NCI-H1092 treated with DMSO at 0.1 percent for 48 hours (cell line): ENCODE measurements around the gene INPP5K.
"Not testable (repeated sequence)": the region's sequence is repeated elsewhere in the genome, so short reads cannot be mapped to it uniquely, and the experiment has no call there.

Experiments used
- DNase-seq: peaks from one replicate; lab custom pipeline; 2025; lab: John Stamatoyannopoulos, UW

INPP5K gene

GRCh38 chr17:1546292-1546922 is 30.0 kb upstream of the INPP5K start:
- no peak for DNase-seq

- no peak for DNase-seq
These were observed 29.2 kb upstream of the INPP5K start for GRCh38 chr17:1545618-1546017.

GRCh38 chr17:1542316-1542715 is 25.9 kb upstream of the INPP5K start:
- no peak for DNase-seq

DNA sequence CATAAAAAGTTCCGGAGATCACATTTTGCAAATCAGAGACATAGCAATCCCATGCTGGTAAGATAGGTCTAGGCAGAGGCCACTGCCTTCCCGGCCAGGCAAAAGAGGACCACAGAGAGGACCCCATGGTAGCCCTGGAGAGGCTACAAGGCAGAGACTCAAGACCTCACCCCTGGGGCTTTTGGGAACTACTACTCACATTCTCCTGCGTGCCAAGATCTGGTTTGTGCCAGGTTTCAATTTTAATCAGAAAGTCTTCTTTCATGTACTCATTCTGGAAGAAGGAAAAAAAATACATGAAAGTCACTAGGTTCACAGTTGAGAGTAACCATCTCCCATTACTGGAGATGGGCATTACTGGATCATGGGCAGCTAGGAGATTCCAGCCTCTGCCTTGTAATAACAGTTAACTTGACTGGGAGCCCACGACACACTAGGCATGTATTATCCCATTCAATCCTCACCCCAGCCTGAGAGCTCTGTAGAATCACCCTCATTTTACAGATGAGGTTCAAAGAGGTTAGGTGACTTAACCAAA is 25.0 kb upstream of the INPP5K start:
- DNase-seq: no peak

GRCh38 chr17:1539811-1540210 is 23.4 kb upstream of the INPP5K start:
- DNase-seq: no peak

GRCh38 chr17:1535737-1536136 is 19.3 kb upstream of the INPP5K start:
- DNase-seq: no peak

DNA sequence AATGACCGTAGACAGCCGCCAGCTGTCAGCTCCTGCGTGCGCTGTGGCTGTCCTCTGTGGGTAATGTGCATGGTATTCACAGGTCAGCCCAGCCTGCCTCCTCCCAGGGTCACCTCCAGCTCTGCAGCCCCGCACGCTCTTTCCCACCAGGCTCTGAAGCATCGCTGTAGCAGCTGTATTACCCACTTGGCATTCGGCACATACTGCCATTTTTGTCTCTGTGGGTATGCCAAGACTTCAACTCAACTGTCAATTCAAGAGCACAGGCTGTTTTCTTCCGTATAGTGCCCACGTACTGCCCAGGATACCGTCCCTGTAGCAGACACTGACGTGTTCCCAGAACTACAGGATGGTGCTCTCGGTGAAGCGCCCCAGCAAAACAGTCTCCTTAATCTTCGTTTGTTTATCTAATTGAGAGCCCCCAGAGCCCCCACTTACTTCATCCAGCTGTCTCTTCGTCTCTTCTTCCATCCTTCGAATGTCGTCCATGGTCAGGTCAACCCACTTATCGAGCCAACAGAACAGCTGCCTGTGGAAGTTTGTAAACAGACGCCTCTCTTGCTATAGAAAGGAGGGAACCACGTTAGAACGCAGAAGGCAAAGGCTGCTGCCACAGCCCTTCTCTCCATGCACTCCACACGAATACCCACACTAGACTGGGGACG is 17.4 kb upstream of the INPP5K start:
- no peak for DNase-seq

- DNase-seq: no peak
These were observed 16.6 kb upstream of the INPP5K start for GRCh38 chr17:1532836-1533602.

- DNase-seq: no peak
These were observed 13.5 kb upstream of the INPP5K start for GRCh38 chr17:1529863-1530262.

- not testable (repeated sequence) for DNase-seq
These were observed 10.5 kb upstream of the INPP5K start for GRCh38 chr17:1526876-1527275.

DNA sequence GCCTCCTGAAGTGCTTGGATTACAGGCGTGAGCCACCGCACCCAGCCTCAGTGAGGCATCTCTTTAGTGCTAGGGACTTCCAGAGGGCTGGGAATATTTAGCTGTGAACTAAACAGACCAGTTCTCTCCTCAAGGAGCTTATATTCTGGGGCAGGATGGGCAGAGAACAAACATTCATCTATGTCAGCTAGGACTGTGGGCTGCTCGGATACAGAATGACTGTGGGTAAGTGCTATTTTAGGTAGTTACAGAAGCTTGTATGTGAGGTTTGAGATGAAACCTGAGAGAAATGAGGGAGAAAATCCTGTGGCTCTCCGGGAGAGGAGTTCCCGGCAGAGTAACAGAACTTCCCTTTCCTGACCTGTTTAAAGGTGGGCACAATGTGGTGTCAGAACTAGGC is 6.2 kb upstream of the INPP5K start:
- DNase-seq: no peak

DNA sequence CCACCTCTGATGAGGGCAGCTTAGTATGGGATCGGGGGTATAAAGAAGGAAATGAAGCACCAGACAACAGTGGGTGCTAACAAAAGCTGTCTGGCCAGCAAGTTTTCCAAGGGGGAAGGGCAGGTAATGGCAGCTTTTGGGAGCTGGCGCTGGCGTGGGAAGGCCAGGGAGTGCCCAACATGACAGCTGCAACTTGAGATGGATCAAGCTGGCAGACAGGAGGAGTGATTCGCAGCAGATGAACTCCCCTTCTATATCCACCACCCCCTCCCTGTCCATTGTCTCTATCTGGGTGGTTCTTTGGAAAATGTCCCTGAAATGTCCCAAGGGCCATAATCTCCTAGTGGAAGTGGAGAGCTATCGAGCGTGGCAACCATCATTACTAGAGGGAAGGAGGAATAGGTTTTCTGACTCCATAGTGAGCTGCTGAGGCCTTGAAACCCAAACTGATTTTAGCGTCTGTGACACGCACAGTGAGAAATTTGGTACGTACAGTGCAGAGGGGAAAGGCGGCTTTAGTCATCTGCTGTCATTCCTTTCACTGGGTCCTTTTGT is 4.8 kb upstream of the INPP5K start:
- peak; percentile 5 for DNase-seq

DNA sequence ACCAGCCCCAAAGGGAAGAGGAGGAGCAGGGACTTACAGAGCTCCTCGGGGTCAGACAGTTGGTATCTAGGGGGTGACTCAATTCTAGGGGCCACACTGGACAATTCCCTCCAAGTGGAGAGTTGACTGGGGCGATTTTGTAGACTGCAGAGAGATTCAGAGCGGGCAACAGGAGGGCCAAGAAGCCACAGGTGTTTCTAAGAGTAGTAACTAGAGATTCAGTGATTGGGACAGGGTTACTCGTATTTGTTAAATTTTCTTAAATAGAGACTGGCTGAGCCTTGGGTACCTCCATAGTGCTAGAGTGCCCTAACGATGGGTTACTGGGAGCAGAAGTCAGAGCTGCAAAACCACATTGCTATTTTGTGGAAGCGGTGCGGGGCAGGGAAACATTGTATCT is 3.3 kb upstream of the INPP5K start:
- DNase-seq: no peak

DNA sequence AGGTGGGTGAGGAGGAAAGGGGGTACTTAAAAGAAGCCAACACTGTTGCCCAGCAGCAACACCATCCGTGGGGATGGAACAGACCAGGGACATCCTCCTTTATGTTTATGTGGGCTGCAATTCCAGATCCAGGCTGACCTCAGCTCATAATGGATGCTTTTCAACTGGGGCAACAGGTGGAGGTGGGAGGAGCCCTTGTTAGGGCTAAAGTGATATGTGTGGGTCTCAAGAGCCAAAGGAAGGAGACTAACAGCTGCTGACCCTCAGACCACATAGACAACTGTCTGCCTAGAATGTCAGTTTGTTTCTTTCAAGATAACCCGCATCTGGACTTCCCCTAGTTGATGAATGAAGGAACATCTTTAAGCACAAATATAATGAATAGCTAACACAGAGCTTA is 2.0 kb upstream of the INPP5K start:
- no peak for DNase-seq

DNA sequence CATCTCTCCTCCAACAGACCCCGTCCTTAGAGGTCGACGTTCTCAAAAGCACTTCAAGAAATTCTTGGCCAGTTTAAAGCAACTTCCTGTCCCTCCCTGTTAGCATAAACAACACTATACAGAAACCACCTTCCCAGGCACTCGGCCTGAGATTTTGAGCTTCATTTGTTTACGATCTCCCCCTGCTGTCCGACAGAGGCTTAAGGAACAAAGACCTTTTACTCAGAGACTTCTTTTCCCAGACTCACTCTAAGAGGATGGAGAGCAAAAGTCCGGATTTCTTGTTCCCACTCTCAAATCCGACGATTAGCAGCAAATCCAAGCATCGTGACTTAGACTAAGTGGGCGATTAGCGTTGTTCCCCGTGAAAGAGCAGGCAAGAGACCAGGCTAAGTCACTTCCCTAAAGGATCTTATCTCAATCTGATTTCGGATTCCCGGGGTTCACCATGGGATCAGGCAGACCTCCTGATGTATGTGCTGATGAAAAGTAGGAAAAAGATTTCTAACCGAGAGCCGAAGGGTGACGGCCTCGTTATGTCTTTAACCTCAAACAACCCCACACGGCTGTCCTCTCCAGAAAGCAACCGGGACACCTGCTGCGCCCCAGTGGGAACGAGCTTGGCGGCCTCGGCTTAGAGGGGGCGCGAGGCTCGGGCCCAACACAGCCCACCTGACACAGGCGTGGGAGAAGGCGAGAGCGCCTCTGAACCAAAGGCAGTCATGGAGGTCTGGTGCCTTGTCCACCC is 598 bp downstream of the INPP5K start:
- peak; percentile 24 for DNase-seq

GRCh38 chr17:1512351-1512750 is 4.1 kb downstream of the INPP5K start:
- DNase-seq: no peak

DNA sequence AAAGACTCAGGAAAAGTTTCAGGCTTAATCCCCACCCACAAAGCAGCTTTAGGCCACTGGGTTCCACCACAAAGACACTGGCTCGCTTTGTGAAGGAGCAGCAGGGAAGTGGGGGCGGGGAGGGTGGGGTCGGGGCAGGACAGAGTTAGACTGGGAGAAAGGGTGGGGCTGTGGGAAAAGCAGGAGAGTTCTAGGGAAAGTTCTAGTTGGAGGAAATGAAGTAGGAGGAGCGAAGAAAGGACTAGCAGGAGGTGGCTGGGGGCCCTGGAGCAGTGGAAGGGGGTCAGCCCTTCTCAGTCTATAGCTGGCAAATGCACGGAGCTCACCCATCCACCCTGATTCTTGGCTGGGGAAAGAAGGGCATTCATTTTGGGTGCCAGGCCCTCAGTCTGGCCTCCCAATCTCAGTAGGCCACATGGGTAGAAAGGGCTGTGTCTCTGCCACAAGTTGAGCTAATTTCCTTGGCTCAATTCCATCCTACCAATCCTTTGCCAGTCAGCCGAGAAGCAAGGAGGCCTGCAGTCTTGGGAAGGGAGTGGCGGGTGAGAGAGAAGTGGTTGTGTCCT is 4.6 kb downstream of the INPP5K start:
- DNase-seq: no peak

- DNase-seq: no peak
These were observed 5.1 kb downstream of the INPP5K start for GRCh38 chr17:1511290-1511689.

- DNase-seq: no peak
These were observed 7.0 kb downstream of the INPP5K start for GRCh38 chr17:1509290-1509881.

DNA sequence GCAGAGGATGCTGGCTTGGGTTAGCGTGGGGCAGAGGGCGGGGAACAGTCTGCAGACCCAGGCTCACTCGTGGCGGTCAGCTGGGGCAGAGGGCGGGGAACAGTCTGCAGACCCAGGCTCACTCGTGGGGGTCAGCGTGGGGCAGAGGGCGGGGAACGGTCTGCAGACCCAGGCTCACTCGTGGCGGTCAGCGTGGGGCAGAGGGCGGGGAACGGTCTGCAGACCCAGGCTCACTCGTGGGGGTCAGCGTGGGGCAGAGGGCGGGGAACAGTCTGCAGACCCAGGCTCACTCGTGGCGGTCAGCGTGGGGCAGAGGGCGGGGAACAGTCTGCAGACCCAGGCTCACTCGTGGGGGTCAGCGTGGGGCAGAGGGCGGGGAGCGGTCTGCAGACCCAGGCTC is 7.7 kb downstream of the INPP5K start:
- not testable (repeated sequence) for DNase-seq

GRCh38 chr17:1506649-1507267 is 9.7 kb downstream of the INPP5K start:
- no peak for DNase-seq
